ENCODE results near the gene DHH. TPM values are rescaled to one million over a fixed set of nuclear protein-coding genes. Genes with fewer than 3 reads are reported as not detected.

The DHH gene
- total RNA-seq, 4 donors from 2014 or later, result 0.15 to 0.47 (median 0.42) TPM

GRCh38 chr12:49091056-49091835 lies 3.4 kb downstream of the DHH start:
- TF ChIP-seq POLR2AphosphoS5 (IDR thresholded peaks at IDR 0.05), result no peak
- TF ChIP-seq EP300 (IDR thresholded peaks at IDR 0.05), result no peak
- TF ChIP-seq CTCF (IDR thresholded peaks at IDR 0.05), result no peak
- no peak for TF ChIP-seq POLR2A (IDR thresholded peaks at IDR 0.05)
- DNase-seq (ENCODE audit: low spot score in 2 of 2), result no peak
- 23% methylated on average over 26 of the region's 41 CpGs for WGBS
- Histone ChIP-seq H3K9me3 (no peaks in the 10 kb centered on the region), H3K27me3 (peaks cover 66% of the 10 kb centered on the region), H3K36me3 (no peaks in the 10 kb centered on the region), H3K27ac (no peak overlapping the region), H3K4me3 (peak overlapping the region; percentile 48), H3K4me1 (peaks cover 68% of the 10 kb centered on the region)

GRCh38 chr12:49089821-49090773 lies 4.5 kb downstream of the DHH start:
- Histone ChIP-seq H3K4me3 (peak overlapping the region; percentile 48), H3K27me3 (peaks cover 66% of the 10 kb centered on the region), H3K9me3 (no peaks in the 10 kb centered on the region), H3K27ac (no peak overlapping the region), H3K4me1 (peaks cover 68% of the 10 kb centered on the region), H3K36me3 (no peaks in the 10 kb centered on the region)
- TF ChIP-seq POLR2A (IDR thresholded peaks at IDR 0.05) (no peak), CTCF (IDR thresholded peaks at IDR 0.05) (peak in 1 of 2 donors; percentile 20)
- 6% methylated on average over 51 of the region's 88 CpGs for WGBS
- DNase-seq (ENCODE audit: low spot score in 2 of 2), result no peak

GRCh38 chr12:49088932-49089330 lies 5.7 kb downstream of the DHH start:
- WGBS, result 70% methylated on average over 5 of the region's 6 CpGs
- Histone ChIP-seq H3K27ac (no peak overlapping the region), H3K9me3 (no peaks in the 10 kb centered on the region), H3K27me3 (peaks cover 56% of the 10 kb centered on the region), H3K4me1 (peaks cover 57% of the 10 kb centered on the region), H3K4me3 (no peak overlapping the region), H3K36me3 (no peaks in the 10 kb centered on the region)
- DNase-seq (ENCODE audit: low spot score in 2 of 2), result no peak
- TF ChIP-seq CTCF (IDR thresholded peaks at IDR 0.05) (no peak), EP300 (IDR thresholded peaks at IDR 0.05) (no peak), POLR2AphosphoS5 (IDR thresholded peaks at IDR 0.05) (no peak), POLR2A (IDR thresholded peaks at IDR 0.05) (no peak)

- H3K27ac ChIP-seq, result no peak overlapping the region
- H3K36me3 ChIP-seq, result no peaks in the 10 kb centered on the region
- TF ChIP-seq POLR2AphosphoS5 (IDR thresholded peaks at IDR 0.05), result no peak
- peak; percentile 67 to 92 for TF ChIP-seq CTCF (IDR thresholded peaks at IDR 0.05)
- 4% methylated on average over 15 of the region's 18 CpGs for WGBS
- peaks cover 50% of the 10 kb centered on the region for H3K27me3 ChIP-seq
- no peaks in the 10 kb centered on the region for H3K9me3 ChIP-seq
- peak overlapping the region; percentile 1 for H3K4me3 ChIP-seq
- peak in 1 of 2 donors; percentile 77 for DNase-seq (ENCODE audit: low spot score in 2 of 2)
- H3K4me1 ChIP-seq, result peaks cover 51% of the 10 kb centered on the region
Measured at GRCh38 chr12:49088150-49088931, 6.3 kb downstream of the DHH start.

All from suprapubic skin (tissue), 4 donors.